GM21526 (cell line): ENCODE measurements around the gene PTPRN2.

Experiments
- ATAC-seq: cut with Tn5 transposase; IDR thresholded peaks from one replicate; pipeline ENCODE4 v1.9.1; 2021; ENCODE audit warnings: moderate library complexity; ENCODE audit not compliant: unreplicated experiment, low FRiP score

PTPRN2 gene

DNA sequence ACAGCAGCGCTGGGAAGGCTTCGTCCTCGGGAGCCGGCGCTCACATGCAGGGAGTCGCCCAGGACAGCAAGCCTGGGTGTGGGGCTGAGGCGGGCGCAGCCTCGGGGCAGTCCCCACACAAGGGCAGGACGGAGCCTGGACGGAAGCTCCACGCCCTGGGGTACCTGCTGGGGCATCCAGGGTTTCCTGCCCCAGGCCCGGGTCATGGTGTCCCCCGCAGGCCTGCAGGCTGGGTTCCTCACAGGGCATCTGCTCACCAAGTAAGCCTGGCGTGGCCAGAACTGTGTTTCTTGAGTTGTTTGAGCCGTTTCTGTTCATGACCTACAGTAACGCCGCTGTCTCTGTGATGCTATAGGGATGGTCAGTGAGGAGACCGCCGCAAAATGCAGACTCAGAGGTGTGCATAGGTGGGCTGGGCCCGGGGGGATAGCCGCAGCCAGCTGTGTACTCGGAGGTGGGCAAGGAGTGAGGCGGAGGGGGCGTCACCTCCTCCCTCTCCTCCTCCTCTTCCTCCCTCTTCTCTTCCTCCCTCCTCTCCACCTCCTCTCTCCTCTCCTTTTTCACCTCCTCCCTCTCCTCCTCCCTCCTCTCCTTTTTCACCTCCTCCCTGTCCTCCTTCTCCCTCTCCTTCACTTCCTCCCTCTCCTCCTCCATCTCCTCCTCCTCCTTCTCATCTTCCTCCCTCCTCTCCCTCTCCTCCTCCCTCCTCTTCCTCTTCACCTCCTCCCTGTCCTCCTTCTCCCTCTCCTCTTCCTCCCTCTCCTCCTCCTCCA, 811.9 kb downstream of the PTPRN2 start:
- no peak for ATAC-seq

GRCh38 chr7:157775021-157775559, 812.5 kb downstream of the PTPRN2 start:
- ATAC-seq = no peak

DNA sequence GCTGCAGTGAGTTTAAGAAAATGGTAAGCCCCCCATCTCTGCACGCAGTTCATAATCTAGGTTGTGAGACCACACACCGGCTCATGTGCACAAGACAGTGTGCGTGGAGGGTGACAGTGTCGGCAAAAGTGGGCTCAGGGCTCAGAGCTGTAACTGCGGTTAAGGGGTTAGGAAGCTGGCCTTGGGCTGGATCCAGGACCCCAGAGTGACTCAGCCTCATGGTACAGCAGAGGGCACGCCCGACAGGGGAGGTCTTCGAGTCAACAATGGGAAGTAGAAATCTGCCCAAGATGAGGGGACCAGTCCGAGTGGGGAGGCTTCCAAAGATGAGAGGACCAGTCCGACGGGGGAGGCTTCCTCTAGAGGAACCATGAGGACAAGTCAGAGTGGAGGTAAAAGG, 813.1 kb downstream of the PTPRN2 start:
- ATAC-seq = no peak

- no peak for ATAC-seq
Measured at GRCh38 chr7:157773361-157773760, 814.3 kb downstream of the PTPRN2 start.

- no peak for ATAC-seq
Measured at GRCh38 chr7:157772486-157773130, 815.0 kb downstream of the PTPRN2 start.

- no peak for ATAC-seq
Measured at GRCh38 chr7:157771689-157772088, 815.9 kb downstream of the PTPRN2 start.

DNA sequence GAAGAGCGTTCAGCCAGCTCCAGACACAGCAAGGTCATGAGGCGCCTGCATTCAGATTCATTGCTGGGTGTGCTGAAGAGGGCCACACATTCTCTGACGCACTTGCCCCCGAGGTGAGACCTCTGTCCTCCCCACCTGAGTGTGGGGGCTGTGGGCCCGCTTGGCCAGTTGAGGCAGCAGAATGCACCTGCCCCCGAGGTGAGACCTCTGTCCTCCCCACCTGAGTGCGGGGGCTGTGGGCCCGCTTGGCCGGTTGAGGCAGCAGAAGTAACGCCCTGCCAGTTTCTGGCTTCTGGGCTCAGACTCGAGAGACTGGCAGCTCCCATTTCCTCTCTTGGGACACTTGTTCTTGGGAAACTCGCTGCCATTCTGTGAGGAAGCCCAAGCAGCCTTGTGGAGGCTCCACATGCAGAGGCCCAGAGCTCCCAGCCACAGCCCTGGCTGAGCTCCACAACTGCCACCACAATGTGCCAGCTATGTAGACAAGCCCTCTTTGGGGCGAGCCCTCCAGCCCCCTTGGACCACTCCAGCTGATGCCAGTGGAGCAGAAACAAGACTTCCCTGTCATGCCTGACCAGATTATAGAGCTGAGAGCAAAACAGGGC, 816.8 kb downstream of the PTPRN2 start:
- no peak for ATAC-seq

GRCh38 chr7:157769526-157770215, 818.0 kb downstream of the PTPRN2 start:
- no peak for ATAC-seq

DNA sequence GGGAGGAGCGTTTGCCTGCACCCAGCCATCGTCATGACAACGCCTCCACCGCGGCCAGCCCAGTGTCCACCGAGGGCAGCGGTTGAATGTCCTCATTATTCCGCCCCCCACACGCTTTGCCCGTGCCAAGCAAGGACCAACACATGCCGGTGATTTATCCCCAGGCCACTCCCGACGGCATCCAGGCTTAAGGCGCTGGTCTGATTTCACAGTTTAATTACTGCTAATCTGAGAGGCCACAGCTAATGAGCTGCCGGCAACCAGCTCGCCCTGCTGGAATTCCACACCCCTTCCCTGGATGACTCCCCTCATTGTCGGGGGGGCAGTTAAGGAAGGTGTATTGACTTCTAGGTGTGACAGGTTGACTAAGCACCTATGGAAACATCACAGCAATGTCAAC, 818.5 kb downstream of the PTPRN2 start:
- ATAC-seq = no peak

DNA sequence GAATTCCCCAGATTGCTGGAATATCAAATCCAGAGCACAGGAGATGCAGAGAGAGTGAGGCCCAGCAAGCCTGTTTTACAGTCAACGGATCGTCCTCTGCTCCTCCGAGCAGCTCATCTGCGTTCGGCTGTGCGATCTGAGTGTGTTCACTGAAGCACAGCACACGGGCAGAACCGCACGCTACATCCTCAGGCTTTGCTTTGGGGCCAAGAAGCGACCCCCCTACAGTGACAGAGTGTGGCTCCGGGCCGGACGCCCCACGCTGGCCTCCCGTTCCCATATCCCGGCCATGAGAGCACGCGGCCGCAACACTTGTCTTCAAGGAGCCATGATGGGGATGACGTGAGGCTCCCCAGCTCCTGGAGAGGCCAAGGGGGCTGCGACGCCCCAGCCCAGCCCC, 819.4 kb downstream of the PTPRN2 start:
- ATAC-seq = no peak

DNA sequence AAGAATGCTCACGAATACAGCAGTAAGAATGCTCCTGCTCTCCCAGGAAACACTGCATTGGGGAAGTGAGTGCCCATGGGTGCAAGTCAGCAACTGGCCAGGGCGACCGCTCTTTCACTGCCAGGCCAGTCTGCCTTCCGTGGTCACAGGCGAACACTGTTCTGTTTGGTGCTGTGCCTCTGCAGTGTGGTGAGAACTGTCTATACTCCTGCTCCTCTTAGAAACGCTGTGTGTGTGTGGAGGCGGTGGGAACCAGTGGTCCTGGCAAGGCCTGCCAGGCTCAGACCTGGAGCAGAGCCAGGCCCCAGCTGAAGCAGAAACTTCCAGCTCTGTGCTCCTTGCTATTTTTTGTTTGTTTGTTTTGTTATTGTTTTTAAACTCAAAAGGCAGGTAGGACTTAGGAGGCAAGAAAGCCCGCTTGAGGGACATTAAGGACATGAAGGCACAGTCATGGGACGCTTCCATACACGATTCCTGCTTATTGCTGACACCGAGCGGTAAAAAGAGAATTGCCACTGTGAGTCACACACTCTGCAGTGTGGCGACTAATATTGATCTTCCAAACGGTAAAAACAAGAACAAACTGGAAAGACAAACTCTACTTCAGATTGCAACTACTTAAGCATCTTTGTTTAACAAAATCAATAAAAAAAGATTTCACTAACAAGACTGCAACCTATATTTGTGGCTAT, 820.0 kb downstream of the PTPRN2 start:
- ATAC-seq = no peak

- ATAC-seq = no peak
Measured at GRCh38 chr7:157766098-157766497, 821.5 kb downstream of the PTPRN2 start.

GRCh38 chr7:157764946-157765537, 822.6 kb downstream of the PTPRN2 start:
- ATAC-seq = no peak

- ATAC-seq = no peak
Measured at GRCh38 chr7:157764193-157764592, 823.4 kb downstream of the PTPRN2 start.

DNA sequence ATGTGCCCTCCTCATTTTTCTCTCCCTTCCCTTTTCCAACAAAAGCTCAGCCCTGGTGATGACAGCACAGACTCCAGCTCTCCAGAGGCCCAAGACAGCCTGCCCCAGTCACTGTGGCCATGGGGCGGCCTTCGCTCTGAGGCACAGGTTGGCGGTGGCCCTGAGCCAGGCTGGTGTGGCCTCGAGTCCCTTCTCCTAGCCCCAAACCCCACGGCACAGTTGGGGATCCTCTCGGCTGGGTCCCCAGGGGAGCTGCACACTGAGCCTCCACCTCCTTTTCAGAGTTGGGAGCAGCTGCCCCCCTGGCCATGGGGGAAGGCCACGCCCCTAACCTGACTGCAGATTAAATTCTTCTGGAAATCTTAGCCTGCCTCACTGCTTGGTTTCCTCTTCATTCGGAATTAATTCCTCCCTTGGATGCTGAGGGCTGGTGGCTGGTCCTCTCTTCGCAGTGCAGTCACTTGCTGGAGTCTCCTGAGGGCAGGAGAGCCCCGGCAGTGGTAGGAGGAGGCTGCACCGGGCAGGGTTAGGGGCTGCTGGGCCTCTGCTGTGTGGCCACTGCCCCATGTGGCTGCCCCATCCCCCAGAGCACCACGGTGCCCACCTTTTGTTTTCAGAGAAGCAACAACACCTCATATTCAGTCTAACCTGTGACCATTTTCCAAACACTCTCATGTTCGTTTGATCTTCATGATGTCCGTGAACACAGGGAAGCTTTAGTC, 824.2 kb downstream of the PTPRN2 start:
- no peak for ATAC-seq

DNA sequence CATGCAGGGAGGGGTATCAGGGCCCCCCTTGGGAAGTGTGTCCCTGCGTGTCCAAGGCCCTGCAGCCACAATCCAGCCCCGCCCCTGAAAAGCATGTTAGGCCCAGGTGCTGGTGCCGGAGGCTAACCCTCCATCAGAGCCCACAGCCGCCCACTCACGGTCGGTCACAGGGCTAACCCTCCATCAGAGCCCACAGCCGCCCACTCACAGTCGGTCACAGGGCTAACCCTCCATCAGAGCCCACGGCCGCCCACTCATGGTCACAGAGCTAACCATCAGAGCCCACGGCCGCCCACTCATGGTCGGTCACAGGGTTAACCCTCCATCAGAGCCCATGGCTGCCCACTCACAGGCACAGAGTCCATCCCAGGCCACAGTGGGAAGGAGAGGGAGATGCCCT, 824.8 kb downstream of the PTPRN2 start:
- ATAC-seq = no peak

DNA sequence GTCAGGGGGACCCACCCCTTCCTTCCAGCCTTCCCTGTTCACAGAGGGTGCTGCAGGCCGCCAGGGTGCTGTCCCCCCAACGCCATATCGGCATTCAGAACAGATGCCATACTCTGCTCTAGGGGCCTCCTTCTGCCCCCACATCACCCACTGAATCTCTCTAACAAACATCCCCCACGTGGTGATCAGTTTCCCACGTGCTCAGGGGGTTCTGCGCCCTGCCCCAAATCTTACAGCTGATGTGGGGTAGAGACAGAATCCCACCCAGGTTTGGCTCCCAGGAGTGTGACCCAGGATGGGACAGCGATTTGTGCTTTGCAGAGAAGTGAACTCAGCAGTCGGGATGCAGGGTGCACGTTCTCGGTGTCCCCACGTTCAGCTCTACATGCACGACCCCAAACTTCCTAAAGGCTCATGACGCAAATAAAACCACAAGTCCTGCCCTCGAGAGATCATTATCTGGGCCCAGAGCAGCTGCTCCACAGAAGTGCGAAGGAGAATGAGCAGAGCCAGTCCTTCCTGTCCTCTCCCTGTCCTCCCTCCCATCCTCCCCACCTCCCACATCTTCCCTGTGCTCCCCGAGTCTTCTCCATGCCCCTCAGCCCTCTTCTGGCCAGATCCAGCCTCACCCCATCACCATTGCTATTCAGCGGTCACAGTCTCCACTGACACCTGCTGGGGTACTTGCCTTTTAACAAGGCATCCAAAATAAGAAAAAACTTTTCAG, 827.5 kb downstream of the PTPRN2 start:
- no peak for ATAC-seq

DNA sequence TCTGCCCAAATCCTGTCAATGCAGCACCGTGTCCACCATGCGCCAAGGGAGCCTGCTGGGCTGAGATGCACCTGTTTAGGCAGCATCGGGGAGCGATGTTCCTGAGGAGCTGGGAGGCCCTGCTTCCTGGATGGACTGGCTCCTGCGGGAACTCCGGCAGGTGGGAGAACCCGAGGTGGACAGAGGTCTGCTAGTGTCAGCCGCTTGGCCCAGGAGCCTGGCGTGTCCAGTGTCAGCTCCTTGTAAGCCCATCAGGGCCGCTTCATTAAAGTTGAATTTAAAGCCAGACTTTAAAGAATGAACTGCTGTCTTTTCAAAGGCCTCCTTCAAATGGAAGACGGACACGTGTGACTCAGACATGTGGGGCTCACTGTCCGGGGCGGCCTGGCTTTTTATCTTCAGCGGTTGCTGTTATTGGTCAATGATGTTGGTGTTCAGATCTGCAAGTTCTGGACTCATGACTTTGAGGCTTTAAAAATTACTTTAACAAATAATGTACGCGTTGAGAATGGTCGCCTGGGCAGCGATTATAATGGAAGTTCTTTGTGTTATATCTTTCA, 828.3 kb downstream of the PTPRN2 start:
- no peak for ATAC-seq
